Jurkat, Clone E6-1 (cell line): ENCODE measurements around the gene BIRC7.

ENCODE experiments used
- DNase-seq: peaks from one replicate; pipeline ENCODE4 v3.0.0-alpha.2; 2011; ENCODE audit warnings: low read depth, low spot score
- H3K4me3 ChIP-seq: 2 replicates; pipeline ENCODE4 v1.5.1; 2011; ENCODE audit warnings: mild to moderate bottlenecking, low read length, control low read depth, moderate library complexity

The BIRC7 gene

DNA sequence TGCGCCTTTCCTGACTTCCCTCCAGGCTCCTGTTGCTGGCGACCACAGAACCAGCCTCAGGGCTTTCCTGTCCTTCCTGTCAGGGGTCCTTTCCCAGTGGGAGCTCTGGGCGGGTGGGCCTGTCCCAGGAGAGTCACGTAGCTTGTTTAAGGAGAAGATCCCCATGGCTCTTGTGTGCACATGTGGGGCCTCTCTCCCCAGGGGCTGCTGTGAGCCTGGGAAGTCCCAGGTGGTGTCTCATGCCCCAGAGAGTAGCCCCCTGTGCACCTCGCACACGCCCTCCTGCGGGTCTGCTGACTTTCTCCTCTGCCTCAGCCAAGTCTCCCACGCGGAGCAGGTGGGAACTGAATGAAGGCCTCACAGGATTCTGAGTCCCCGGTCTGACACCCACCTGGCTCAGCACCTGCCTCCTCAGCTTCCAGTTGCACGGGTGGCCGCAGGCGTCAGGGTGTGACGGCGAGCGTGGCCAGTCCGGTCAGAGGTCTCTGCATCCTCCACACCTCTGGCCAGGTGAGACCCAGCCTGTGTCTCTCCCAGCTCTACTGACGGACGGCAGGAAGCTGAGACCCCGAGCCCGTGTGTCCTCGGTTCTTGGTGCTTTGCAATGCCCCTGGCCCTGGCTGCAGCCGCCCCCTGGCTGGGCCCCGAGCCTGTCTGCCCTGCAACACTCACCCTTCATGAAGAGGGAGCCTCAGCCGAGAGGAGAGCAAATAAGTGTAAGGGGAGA lies 24.2 kb downstream of the BIRC7 start:
- no peak for DNase-seq

DNA sequence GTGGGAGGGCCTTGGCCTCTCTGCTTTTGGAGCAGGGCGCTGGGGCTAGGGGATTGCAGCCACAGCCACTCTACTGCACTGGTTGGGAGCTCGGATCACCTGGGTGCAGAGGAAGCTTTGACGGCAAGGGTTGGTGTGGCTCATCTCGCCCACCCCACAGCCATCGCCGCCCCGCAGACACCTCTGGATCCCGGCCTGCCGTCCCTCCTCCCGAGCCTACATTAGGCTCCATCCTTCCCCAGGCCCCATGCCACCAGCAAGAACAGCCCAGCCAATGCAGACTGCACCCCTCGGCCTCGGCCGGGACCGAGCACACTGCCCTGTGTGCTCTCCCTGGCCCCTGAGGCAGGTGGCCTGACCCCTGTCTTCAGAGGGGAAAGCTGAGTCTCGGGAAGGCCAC lies 24.8 kb downstream of the BIRC7 start:
- H3K4me3 ChIP-seq = no peak overlapping the region
- no peak for DNase-seq

More for the DNA sequence above, 24.2 kb downstream of the BIRC7 start:
- H3K4me3 ChIP-seq = no peak overlapping the region

DNA sequence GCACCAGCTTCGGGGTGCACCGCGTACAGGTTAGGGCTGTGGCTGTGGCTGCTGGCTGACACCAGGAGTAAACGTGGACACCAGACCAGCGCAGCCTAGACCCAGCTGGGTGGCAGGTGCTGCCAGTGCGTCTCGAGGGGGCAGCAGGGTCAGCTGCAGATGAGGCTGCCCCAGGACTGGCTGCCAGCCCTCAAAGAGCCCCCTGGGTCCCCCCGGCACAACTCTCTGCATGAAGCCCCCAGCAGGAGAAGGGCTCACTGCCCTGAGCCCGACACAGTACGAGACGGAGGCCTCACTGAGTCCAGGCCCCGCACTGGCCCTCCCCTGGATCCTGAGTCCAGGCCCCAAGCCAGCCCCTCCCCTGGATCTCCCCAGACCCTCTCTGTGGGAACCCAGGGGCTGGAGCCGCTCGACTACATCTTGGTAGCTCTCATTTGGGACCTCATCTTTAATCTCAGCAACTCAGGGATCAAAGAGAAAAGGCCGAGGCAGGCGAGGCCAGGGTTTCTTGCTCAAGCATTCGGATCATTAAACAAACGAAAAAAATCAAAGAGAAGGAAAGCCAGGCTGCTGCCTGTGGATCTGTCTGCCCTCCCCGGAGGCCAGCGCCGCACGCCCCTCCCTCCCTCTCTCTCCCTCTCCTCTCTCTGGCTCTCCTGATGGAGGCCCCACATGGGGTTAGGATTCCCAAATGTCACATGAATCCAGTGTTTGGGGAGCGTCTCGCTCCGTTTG lies 25.5 kb downstream of the BIRC7 start:
- DNase-seq = no peak
- H3K4me3 ChIP-seq = no peak overlapping the region

DNA sequence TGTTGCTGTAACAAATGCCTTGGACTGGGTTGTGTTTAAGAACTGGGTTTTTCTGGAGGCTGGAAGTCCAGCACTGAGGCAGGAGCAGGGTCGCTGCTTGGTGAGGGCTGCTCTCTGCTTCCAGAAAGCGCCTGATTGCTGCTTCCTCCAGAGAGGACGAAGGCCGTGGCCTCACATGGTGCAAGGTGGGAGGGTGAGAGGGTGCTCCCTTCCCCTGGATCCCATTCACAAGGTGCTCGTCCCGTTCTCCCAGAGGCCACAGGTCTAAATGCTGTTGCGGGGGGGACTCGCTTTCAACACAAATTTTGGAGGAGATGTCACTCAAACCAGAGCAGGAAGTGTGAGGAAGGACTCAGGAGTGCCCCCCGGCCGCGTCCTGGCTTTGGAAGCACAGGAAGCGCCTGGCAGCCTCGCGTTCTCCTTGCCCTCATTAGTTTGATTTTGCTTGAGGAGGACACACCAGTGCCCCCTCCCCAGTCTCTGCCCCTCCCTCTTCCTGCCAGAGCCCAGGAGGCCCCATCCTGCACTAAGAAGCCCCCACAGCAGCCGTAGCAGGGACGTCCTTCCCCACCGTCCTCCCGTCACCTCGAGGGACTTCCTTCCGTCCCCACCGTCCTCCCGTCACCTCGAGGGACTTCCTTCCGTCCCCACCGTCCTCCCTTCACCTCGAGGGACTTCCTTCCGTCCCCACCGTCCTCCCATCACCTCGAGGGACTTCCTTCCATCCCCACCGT lies 26.3 kb downstream of the BIRC7 start:
- no peak for DNase-seq
- no peak overlapping the region for H3K4me3 ChIP-seq

- DNase-seq = no peak
These were observed 27.1 kb downstream of the BIRC7 start for GRCh38 chr20:63262836-63263235.

DNA sequence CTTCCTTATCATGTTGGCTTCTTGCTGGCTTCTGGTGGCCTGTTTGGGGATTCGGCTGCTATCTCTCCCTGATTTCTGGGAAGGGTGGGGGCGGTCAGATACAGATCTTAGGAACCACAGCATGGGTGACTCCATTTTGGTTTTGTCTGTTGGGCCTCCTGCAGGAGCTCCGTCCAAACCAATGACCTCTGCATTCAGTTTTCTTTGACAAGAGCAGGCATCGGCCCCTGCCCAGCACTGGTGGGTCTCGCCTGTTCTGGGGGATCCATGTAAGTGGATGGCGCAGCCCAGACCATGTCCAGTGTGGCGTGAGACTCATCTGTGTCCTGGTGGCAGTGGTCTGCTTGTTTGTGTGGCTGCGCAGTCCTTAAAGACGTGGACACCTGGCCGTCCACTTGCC lies 28.3 kb downstream of the BIRC7 start:
- H3K4me3 ChIP-seq = no peak overlapping the region
- no peak for DNase-seq

More at GRCh38 chr20:63262836-63263235, 27.1 kb downstream of the BIRC7 start:
- H3K4me3 ChIP-seq = no peak overlapping the region

DNA sequence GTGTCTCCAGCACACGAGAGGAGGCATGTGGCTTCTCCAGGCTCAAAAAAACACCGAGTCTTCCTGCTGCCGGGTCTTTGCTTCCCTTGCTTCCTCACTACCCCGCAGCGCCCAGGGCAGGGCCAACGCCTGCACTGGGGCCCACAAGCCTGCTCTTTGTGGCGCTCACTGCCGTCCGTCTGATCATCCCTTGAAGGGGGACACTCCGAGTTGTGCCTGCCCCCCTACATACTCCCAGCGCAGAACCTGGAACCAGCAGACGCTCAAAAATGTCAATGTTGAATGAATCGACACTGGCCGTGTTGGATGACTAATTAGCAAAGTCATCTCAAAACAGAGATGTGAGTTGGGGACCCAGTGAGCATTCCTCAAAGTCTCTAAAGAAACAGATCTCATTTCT lies 28.8 kb downstream of the BIRC7 start:
- DNase-seq = no peak
- no peak overlapping the region for H3K4me3 ChIP-seq

GRCh38 chr20:63265891-63266515 lies 30.3 kb downstream of the BIRC7 start:
- no peak for DNase-seq

DNA sequence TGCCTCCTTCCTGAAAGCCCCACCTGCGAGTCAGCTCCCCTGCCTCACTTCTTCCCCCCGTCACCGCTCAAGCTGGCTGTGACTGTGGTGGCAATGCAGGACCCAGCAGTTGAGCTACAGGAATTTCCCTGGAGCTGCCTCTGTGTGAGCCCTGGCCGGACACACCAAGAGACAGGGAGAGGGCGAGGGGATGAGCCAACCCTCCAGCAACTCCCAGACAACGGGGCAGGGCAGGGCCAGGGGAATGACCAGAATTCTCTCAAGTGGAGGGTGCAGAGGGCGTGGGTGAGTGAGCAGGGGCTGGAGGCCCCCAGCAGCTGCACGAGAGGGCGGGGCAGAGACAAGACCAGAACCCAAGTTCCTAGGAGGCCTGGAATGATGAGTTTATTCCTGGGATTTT lies 32.0 kb downstream of the BIRC7 start:
- no peak overlapping the region for H3K4me3 ChIP-seq
- DNase-seq = no peak

More at GRCh38 chr20:63265891-63266515, 30.3 kb downstream of the BIRC7 start:
- no peak overlapping the region for H3K4me3 ChIP-seq

- no peak overlapping the region for H3K4me3 ChIP-seq
- no peak for DNase-seq
These were observed 32.6 kb downstream of the BIRC7 start for GRCh38 chr20:63268256-63268655.

DNA sequence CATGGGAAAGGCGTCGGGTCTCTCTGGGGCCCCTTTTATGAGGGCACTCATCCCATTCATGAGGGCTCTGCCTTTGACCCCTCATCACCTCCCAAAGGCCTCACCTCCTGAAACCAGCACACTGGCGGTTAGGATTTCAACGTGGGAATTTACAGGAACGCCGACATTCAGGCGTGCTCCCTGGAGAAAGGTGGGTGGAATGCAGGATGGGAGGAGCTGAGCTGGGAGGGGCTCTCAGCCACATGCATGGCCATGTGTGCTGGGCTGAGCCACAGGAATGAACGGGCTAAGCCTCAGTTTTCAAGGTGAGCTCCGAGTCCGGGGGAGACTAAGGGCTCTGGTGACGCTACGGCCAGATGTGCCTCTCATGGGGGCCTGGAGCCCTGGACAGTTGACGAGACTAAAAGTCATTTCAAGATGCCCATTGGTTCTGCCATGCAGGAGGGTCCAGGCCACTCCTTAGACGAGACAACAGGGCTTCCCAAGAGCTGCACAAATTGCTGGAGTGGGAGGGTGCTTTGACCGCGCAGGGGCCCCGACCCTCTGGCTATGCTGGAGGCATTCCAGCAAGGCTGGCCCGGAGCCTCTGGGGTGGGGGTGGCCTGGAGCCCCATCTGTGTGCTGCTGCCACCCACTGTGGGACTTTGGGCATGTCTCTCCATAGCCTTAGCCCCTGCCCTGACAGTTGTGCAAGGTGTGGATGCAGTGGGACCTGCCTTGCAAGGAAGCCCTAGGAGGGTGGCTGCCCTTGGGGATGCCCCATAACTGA lies 33.1 kb downstream of the BIRC7 start:
- no peak for DNase-seq
- no peak overlapping the region for H3K4me3 ChIP-seq

DNA sequence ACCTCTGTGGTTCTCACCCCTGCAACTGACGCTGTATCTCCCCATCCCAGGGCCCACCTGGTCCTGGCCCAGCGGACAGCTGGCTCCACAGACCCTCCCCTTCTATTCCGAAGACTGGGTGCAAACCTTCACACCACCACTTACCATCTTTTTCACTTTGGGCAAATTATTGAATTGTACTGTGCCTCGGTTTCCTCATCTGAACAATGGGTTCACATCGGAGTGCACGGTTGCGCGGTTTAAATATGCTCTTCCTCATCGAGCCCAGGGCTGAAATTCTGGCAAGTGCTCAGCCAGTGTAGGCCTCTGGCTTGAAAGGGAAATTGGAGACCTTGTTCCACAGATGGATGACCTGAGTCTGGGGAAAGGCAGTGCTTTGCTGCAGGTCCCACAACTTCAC lies 34.0 kb downstream of the BIRC7 start:
- no peak for DNase-seq
- no peak overlapping the region for H3K4me3 ChIP-seq

GRCh38 chr20:63270606-63271325 lies 35.1 kb downstream of the BIRC7 start:
- DNase-seq = no peak
- no peak overlapping the region for H3K4me3 ChIP-seq

- peak; percentile 71 for DNase-seq
- peak within 1 kb of the TSS; percentile 89 for H3K4me3 ChIP-seq
These were observed 36.7 kb downstream of the BIRC7 start, which contains the start of gene ARFGAP1 for GRCh38 chr20:63272105-63273058. TSS of gene ARFGAP1 (plus strand) at chr20:63272813. CDS start at chr20:63275581, 2,768 bp downstream.

DNA sequence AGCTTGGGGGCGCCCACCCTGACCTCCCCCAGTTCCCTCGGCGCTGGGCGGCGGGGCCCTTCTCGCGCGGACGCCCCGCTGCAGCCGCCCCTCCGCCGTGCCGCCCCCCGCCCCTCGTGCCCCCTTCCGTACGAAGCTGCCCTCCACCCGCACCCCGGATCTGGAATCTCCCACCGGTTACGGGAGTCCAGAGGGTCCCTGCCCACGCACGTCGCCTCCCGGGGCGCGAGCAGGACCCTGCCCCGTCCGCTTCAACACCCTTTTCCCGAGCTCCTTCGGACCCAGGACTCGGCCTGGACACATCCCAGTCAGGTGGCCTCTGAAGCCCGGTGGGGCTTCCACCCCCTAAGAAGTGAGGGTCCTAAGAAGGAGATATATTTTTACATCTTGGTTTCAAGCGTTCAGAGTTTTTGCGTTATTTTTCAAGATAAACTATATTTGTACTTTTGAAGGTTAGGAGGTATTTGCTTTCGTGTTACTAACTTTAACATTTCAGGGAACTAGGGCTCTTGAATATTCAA lies 37.4 kb downstream of the BIRC7 start:
- H3K4me3 ChIP-seq = peak overlapping the region; percentile 89
- no peak for DNase-seq

GRCh38 chr20:63273635-63274380 lies 38.1 kb downstream of the BIRC7 start:
- peak overlapping the region; percentile 89 for H3K4me3 ChIP-seq
- DNase-seq = no peak
